Mucosa of descending colon (tissue), 3 donors: ENCODE data around the gene GHSR. TPM values are rescaled to one million over a fixed set of nuclear protein-coding genes. Genes with fewer than 3 reads are reported as not detected.
A peak's percentile ranks its signal among the peaks of the same experiment; 100 is the strongest.

Experiments
- ATAC-seq: fragments of 200-7000 bp; cut with Tn5 transposase; one replicate; pipeline ENCODE4 v1.9.1; 2020; ENCODE audit warnings: mild to moderate bottlenecking, moderate library complexity
- DNase-seq, 3 donors: peaks; one replicate each; pipeline ENCODE4 v3.0.0-alpha.2; 2020
- H3K36me3 ChIP-seq: fragments of 200-600 bp; one replicate; pipeline ENCODE4 v1.8.0; 2021; ENCODE audit warnings: low read depth, mild to moderate bottlenecking
- H3K4me1 ChIP-seq: fragments of 200-600 bp; one replicate; pipeline ENCODE4 v1.8.0; 2021; ENCODE audit warnings: low read depth, mild to moderate bottlenecking
- H3K4me3 ChIP-seq: fragments of 200-600 bp; one replicate; pipeline ENCODE4 v1.8.0; 2021; ENCODE audit warnings: mild to moderate bottlenecking
- H3K9me3 ChIP-seq: fragments of 200-600 bp; one replicate; pipeline ENCODE4 v1.8.0; 2021; ENCODE audit warnings: mild to moderate bottlenecking
- intact Hi-C, 2 donors: fragments of 100-400 bp; cut with DNase I in 1 of 2; cut with micrococcal nuclease in 1 of 2; formaldehyde crosslinking; loops; one replicate each; pipeline versions ENCODE4 v1.11.0 to v1.11.1; 2022; cut with DNase I, micrococcal nuclease
- total RNA-seq, 3 donors: library from RNA; stranded (reverse); fragmentation: NEBNext Ultra II Directional in 2 of 3; extraction: Animal tissue kit (Norgen Biotek cat#: 25700) in 2 of 3; gene quantifications; one replicate each; pipeline versions ENCODE4 v1.2.1 to v1.2.4, GENCODE V29; 2021 to 2023
- TF ChIP-seq, protein P1 (sequence below): fragments of 200-600 bp; IDR thresholded peaks from one replicate; pipeline ENCODE4 v1.8.0; 2022; ENCODE audit warnings: antibody characterized with exemption, mild to moderate bottlenecking
- donor health status: DM: no; HTN: no; CAD: no; lungs with moderate emphysema.
- donor health status: DM: no; HTN: no; CAD: no.
- donor health status: DM: no; HTN: yes; CAD: no.

Gene GHSR
- total RNA-seq, 3 donors from 2014 or later, result not detected

DNA sequence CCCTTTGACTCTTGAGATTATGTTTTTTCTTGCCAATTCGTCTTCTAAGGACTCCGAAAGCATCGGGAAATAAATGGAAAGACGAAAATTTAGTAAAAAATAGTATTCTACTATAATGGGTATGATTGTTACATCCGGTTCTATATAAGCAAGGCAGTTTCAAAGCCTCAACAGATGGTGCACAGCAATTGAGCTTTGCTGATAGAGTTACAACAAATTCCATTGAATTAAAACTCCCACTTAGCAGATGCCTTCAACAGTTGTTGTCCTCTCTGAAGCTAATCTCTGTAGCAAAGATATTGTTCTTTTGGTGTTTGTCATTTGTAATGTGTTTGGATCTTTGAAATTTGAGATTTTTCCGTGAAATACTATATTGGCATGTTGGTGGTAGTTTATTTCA, 16.1 kb upstream of the GHSR start:
- no peak overlapping the region for H3K4me3 ChIP-seq
- ATAC-seq (no peak), DNase-seq (no peak)
- no peaks in the 10 kb centered on the region for H3K4me1 ChIP-seq
- TF ChIP-seq, protein P1, sequence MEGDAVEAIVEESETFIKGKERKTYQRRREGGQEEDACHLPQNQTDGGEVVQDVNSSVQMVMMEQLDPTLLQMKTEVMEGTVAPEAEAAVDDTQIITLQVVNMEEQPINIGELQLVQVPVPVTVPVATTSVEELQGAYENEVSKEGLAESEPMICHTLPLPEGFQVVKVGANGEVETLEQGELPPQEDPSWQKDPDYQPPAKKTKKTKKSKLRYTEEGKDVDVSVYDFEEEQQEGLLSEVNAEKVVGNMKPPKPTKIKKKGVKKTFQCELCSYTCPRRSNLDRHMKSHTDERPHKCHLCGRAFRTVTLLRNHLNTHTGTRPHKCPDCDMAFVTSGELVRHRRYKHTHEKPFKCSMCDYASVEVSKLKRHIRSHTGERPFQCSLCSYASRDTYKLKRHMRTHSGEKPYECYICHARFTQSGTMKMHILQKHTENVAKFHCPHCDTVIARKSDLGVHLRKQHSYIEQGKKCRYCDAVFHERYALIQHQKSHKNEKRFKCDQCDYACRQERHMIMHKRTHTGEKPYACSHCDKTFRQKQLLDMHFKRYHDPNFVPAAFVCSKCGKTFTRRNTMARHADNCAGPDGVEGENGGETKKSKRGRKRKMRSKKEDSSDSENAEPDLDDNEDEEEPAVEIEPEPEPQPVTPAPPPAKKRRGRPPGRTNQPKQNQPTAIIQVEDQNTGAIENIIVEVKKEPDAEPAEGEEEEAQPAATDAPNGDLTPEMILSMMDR, result no peak
- no peaks in the 10 kb centered on the region for H3K36me3 ChIP-seq
- H3K9me3 ChIP-seq, result no peaks in the 10 kb centered on the region
- intact Hi-C loops, result no loop called here

- ATAC-seq, result peak; percentile 72
- Histone ChIP-seq H3K9me3 (no peaks in the 10 kb centered on the region), H3K4me1 (no peaks in the 10 kb centered on the region), H3K4me3 (no peak overlapping the region), H3K36me3 (no peaks in the 10 kb centered on the region)
- TF ChIP-seq, protein P1, result peak; percentile 88
- no peak for DNase-seq
- intact Hi-C loops, result no loop called here
Measured at GRCh38 chr3:172461530-172462138, 13.4 kb upstream of the GHSR start.

DNA sequence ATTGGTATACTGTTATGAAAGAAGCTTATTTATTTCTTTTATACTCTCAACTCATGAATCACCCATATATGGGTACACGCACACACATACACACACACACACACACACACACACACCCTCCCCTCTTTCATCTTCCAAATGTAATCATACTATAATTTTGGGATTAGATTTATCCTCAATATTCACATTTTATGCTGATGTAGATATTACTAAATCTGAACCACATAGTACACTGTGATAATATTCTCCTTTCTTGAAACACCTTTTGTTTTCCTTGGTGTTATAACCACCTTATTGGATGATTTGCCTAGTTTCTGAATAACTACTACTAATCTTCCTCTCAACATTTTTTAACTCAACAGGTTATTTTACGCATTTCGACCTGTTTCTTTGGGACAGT, 8.1 kb upstream of the GHSR start:
- Histone ChIP-seq H3K9me3 (no peaks in the 10 kb centered on the region), H3K4me3 (no peak overlapping the region), H3K4me1 (no peaks in the 10 kb centered on the region), H3K36me3 (no peaks in the 10 kb centered on the region)
- DNase-seq (no peak), ATAC-seq (no peak)
- TF ChIP-seq, protein P1, result no peak
- intact Hi-C loops, result no loop called here

DNA sequence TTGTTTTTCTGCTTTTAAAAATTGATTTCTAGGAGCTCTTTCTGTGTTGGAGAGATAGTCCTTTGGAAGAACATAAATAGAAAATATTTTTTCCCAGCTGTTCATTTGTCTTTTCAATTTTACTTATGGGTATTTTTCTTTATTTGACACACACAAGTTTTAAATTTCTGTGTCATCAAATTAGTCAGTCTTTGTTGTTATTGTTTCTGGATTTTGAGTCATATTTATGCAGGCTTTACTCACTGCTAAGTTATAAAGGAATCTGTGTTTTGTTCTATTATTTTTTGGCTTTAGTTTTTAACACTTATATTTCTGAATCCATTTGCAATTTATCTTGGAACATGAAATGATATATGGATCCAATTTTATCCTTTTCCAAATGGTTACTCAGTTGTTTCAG, 5.9 kb upstream of the GHSR start:
- Histone ChIP-seq H3K9me3 (no peaks in the 10 kb centered on the region), H3K4me1 (no peaks in the 10 kb centered on the region), H3K4me3 (no peak overlapping the region), H3K36me3 (no peaks in the 10 kb centered on the region)
- intact Hi-C loops, result no loop called here
- TF ChIP-seq, protein P1, result no peak
- DNase-seq, result no peak
- ATAC-seq, result no peak

GRCh38 chr3:172449466-172450149, 1.4 kb upstream of the GHSR start:
- ATAC-seq, result no peak
- intact Hi-C loops, result no loop called here
- TF ChIP-seq, protein P1, result no peak

More at GRCh38 chr3:172449466-172450149, 1.4 kb upstream of the GHSR start:
- DNase-seq, result peak in 1 of 3 donors; percentile 16
- Histone ChIP-seq H3K36me3 (no peaks in the 10 kb centered on the region), H3K4me1 (peaks cover 4% of the 10 kb centered on the region), H3K4me3 (no peak overlapping the region), H3K9me3 (no peaks in the 10 kb centered on the region)
